HG03280 (cell line): Measurements from ENCODE around the gene B3GAT3.
"Not testable (repeated sequence)": the region's sequence is repeated elsewhere in the genome, so short reads cannot be mapped to it uniquely, and the experiment has no call there.

Experiments used
- ATAC-seq: cut with Tn5 transposase; IDR thresholded peaks from one replicate; pipeline ENCODE4 v1.9.1; 2021; ENCODE audit warnings: mild to moderate bottlenecking, moderate library complexity; ENCODE audit not compliant: unreplicated experiment

Gene B3GAT3

DNA sequence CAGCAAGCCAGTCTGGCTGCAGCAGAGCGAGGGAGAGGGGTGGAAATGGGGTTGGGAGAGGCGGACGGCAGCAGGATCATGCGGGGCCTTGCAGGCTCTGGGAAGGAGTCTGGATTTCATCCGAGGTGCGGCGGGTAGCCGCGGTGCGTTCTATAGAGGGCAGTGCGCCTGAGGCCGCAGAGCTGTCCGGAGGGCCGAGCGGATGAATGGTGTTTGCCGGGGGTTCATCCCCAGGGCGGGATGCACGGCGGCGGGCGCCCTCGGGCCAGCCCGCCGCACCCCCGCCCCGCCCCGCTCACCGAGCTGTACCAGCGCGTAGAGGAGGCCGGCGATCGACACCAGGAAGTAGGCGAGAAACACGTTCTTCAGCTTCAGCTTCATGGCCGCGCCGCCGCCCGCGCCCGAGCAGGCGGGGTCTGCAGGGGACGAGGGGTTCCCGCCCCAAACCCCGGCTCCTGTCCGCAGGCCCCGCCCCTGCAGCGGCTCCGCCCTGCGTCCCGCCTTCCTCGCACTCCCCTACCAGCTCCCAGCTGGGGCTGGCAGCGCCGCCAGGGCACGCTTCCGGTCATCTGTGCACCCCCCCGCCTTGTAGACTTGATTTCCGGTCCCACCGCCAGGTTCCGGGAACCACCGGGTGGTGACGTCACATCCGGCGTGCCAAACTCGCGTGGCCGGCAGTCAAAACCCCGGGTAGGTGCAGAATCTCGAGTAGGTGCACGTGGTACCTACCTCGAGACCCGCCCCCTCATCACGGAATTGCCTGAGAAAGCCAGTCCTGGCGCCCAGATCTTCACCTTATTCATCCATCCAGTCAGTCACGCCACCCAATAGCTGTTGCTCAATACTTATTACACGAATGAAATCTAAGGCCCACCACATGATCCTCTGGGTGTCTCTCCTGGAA, at the start of gene B3GAT3:
Gene B3GAT3, minus strand, starts transcription at position 420 of the 904 bp plus-strand sequence. Its CDS starts 39 bp downstream, at position 381.
- peak; percentile 94 for ATAC-seq

DNA sequence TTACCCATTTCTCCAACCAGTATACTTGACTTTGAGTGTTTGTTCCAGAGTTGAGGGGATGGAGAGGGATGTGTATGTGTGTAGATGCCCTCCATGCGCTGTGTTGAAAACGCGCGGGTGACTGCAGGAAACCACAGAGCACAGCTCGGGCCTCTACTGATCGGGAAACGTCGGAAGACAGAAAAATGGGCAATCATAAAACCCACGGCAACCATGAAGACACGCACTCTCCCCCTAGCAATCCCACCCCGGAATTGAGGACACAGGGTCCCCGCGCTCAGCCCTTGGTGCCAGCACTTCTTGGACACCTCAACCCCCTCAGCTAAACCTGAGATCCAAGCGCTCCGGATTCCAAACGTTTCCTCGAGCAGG, 49.4 kb upstream of the B3GAT3 start:
- ATAC-seq, result peak; percentile 22

DNA sequence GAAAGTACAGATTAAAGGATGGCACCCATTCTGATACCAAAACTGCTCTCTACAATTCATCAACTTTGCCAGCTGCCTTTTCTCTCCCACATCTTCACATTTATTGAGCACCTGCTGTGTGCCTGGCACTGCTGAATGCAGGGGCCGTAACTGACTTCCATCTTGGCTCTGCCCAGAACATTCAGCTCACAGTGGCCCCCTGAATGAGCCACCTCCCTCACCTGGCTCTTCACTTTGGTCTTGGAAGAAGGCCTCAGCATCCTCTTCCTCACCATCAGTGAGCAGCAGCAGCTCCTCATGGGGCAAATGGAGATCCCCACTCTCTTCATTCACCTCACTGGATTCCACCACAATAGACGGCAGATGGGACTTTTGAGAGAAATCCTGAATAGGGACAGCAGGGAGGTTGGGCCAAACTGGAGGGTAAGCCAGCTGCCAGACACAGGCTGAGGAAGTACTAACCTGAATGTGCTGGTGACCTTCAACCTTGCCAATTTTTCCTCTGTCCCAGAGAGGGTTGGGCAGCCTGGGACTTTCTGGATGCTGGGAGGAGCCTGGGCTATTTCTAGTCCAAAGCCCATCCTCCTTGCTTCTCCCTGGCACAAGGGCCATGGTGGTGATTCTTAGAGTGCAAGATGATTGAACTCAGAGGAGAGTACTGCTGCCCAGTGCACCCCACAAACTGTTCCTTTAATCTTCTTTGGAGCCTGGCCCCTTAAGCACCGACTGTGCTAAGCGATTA, 47.8 kb upstream of the B3GAT3 start:
- no peak for ATAC-seq

DNA sequence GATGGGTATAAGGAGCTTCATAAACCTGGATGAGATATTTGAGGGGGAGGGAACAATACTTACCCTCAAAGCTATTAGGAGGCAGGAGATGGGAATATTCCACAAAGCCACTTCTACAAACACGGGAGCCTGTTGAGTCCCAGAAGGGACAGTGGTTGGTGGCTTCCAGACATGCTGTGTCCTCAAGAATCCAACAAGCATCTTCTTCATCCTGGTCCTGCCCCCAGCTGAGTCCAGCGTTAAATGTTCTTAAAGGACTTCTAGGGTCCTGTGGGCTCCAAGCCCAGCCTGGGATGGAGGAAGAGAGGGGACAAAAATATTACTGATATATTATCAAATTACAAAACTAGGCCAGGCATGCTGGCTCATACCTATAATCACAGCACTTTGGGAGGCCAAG, 45.7 kb upstream of the B3GAT3 start:
- no peak for ATAC-seq

DNA sequence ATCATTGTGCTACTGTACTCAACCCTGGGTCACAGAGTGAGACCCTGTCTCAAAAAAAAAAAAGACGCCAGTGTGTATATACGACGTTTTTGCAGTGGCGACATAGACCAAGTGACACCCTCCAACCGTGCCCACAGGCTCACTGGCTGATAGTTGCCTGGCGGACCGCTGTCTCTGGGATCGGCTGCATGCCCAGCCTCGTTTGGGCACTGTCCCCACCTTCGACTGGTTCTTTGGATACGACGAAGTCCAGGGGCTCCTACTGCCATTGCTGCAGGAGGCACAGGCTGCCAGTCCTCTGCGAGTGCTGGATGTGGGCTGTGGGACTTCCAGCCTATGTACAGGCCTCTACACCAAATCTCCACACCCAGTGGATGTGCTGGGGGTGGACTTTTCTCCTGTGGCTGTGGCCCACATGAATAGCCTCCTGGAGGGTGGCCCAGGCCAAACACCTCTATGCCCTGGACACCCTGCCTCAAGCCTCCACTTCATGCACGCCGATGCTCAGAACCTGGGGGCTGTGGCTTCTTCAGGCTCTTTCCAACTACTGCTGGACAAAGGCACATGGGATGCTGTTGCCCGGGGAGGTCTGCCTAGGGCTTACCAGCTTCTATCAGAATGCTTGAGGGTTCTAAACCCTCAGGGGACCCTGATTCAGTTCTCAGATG, 44.6 kb upstream of the B3GAT3 start:
- no peak for ATAC-seq

DNA sequence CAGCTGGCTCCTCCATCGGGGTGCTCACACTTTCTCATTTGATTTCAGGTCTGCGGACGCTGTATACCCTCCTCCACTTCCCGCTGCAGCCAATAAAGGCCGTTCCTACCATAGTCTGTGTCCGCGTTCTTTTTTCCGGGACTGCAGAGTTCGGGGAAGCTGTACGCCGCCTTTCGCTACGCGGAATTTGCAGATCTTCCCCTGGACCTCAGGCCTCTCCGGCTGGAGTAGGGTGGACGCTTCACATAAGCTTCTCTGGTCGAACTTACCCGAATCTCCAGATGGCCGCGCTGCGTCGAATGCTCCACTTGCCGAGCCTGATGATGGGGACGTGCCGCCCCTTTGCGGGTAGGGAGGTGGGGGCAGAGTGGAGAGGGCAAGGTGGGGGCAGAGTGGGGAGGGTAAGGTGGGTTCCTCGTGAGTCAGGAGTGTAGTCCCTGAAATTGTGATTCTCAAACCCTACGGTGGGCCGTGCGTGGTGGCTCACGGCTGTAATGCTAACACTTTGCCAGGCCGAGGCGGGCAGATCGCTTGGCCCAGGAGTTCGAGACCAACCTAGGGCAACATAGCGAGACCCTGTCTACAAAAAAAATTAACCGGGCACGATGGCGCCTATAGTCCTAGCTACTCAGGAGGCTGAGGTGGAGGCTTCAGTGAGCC, 43.9 kb upstream of the B3GAT3 start:
- peak; percentile 7 for ATAC-seq

DNA sequence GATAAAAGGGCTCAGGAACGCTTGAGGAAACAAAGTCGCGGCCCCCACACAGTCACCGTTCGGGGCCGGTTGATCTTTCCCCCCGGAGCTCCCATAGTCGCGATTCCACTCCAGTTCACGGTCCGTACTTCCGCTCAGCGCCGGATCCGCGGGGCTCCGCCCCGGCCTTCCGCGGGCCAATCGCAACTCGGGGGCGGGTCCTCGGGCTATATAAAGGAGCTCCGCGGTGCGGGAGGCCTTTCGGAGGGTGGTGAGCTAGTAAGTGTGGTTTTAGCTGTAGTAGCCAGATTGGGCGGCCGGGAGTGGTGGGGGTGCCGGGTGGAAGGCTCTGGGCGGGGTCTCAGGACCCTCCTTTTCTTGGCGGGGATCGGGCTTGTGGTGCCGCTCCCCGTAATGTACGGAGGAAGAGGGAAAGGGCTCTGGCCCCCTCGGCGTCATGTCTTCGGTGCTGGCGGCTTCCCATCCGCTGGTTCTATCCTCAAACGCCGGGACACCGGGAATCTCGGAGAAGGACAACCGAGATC, 43.4 kb upstream of the B3GAT3 start, which contains the start of the genes C11orf98 and CSKMT:
Gene C11orf98, minus strand, starts transcription at position 136 of the 524 bp plus-strand sequence. Its CDS starts 41 bp downstream, at position 95.
Gene CSKMT, plus strand, starts transcription at position 238 of the 524 bp plus-strand sequence. CDS start 568 bp downstream, outside the sequence.
- ATAC-seq, result peak; percentile 90

DNA sequence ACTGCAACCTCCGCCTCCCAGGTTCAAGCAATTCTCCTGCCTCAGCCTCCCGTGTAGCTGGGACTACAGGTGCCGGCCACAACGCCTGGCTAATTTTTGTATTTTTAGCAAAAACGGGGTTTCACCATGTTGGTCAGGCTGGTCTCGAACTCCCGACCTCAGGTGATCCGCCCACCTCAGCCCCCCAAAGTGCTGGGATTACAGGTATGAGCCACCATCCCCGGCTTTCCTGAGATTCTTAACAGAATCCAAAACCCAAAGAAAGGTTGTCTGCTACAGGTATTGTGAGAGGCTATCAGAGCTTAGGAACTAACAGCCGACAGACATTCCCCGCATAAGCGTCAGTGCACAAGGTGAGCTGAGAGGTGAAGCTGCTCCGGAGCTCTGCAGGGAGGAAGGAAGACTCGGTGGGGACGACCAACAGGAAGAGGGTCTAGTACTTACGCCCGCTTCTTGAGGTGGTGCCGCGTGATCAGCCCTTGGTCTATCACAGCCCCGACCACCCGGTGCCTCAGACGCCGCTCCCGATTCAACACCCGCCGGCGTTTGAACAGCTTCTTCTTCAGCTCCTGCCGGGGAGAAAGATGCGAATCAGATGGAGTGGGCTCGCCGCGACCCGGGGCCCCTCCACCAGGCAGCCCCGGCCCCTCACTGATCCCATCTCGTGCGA, 42.8 kb upstream of the B3GAT3 start:
- ATAC-seq, result peak; percentile 31

DNA sequence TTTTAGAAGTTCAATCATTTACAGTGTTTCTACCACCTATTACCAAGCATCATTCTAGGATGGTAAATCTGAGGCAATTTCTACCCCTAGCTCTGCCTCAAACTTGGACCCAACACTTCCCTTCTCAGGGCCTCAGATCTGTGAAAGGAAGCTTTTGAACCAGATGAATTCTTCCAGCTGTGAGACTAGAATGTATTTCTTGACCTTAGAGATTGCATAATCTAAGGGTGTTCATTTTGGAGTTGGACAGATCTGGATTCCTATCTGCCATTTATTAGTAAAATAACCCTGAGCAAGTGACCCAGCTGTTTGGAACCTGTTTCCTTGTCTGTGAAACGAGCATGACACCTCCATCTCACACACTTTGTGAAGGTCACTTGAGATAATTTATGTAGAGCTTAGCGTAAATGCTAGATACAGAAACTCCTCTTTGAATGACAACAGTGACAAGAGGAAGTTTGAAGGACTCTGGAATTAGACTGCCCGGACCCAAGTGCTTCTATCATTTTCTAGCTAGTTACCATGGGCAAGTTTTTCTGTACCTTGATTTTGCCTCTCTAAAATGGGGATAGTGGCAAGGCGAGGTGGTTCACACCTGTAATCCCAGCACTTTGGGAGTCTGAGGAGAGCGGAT, 35.1 kb upstream of the B3GAT3 start:
- no peak for ATAC-seq

DNA sequence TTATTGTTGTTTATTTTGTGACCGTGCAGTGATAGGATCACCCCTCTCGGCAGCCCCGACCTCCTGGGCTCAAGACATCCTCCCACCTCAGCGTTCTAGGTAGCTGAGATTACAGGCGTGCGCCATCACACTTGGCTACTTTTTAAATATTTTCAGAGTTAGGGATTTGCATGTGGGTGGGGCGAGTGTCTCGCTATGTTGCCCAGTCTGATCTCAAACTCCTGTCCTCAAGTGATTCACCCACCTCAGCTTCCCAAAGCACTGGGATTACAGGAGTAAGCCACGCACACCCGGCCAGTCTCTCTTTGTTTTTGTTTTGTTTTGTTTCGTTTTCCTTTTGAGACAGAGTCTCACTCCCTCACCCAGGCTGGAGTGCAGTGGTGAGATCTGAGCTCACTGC, 32.5 kb upstream of the B3GAT3 start:
- ATAC-seq, result no peak

DNA sequence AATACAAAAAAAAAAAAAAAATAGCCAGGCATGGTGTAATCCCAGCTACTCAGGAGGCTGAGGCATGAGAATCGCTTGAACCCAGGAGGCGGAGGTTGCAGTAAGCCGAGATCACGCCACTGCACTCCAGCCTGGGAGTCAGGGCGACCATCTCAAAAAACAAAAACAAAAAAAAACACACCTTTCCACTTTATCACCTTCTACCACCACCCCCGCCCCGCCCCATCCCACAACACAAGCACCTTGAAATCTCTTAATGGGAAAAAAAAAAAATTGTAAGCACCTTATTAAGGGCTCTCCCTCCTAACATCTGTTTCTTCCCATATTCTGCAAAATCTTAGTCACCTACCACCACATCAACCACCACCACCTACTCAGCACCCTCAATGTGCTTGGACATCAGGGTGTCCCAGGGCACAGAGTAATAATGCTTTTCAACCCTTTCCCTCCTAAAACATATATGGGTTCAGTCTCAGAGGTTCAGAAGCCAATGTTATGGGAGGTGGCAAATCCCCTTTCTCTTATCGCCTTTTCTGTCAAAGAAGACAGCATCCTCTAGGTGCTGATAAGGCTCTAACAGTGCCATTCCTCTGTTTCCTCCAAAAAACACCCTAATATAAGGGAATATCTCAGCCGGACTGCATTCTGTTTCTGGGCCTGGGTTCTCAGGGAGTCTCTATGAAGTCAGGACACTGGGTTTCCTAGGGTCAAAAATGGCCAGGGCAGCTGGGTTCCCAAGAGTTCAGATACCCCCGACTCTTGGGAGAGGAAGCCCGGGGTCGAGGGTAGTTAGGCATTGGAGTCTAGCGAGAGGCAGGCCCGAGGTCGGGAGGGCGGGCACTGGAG, 30.6 kb upstream of the B3GAT3 start:
- no peak for ATAC-seq

DNA sequence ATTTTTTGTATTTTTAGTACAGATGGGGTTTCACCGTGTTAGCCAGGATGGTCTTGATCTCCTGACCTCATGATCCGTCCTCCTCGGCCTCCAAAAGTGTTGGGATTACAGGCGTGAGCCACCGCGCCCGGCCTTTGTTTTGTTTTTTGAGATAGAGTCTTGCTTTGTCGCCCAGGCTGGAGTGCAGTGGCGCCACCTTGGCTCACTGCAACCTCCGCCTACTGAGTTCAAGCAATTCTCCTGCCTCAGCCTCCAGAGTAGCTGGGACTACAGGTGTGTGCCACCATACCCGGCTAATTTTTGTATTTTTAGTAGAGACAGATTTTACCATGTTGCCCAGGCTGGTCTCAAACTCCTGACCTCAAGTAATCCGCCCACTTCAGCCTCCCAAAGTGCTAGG, 28.5 kb upstream of the B3GAT3 start:
- ATAC-seq, result not testable (repeated sequence)

DNA sequence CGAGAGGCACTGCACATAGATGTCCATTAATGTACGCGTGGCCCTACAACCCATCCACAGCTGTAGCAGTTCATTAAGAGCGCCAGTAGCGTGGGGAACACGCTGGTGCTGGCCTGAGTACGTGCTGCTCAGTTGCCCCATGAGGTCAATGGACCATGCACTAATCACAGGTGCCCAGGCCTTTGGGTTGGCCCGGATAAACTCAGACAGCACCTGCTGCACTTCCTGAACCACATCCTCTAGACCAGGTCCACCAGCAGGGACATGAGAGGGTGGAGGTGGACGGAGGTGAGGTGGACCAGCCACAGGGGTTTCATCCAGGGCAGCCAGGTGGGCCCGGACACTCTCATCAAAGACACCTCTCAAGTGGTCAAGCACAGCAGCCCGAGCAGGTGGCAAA, 27.7 kb upstream of the B3GAT3 start:
- no peak for ATAC-seq

DNA sequence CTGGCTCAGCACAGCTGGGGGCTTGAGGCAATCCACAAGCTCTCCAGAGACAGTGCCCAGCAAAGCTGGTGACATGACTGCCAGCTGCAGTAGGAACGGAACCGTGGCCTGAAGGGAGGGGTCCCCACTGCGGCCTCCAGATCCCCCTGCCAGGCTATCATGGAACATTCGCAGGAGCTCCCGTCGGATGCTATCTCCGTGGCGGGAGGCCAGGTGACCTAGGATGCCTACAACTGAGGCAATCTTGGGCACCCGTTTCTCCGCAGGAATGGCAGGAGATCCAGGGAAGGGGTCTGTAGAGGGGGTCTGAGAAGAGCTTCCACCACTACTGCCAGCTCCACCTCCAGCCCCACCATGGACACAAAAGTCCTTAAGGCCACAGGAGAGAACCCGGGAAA, 27.2 kb upstream of the B3GAT3 start:
- no peak for ATAC-seq

DNA sequence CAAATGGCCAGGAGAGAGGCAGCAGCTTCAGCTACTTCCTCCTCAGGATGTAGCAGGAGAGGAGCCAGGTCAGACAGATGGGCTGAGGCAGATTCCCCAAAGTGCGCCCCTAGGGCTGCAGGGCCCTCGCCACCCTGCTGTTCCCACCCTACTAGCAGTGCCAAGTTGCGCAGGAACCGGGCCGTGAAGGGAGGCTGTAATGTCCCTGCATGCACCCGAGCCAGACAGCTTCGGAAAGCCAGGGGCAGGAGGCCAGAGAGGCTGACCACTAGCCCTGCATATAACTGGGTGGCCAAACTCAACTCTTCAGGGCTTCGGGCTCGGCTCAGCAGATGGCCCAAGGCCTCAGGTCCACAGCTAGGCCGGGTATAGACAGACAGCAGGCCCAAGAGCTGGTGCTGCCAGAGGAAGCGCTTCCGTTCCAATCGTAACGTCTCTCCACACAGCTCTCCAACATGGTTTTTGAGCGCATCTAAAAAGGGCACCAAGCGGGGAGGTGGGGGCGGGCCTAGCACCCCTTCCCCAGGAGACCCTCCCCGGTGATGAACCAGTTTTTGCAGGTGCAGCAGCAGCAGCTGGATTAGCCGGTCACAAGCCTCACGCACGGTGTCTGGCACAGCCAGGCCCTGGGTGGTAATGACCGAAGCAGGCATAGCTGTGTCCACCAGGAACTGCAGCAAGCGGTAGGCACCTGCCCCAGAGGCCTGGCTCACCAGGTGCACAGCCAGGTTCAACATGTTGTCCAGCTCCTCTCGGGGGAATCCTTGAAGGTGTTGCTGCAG, 26.6 kb upstream of the B3GAT3 start:
- no peak for ATAC-seq

DNA sequence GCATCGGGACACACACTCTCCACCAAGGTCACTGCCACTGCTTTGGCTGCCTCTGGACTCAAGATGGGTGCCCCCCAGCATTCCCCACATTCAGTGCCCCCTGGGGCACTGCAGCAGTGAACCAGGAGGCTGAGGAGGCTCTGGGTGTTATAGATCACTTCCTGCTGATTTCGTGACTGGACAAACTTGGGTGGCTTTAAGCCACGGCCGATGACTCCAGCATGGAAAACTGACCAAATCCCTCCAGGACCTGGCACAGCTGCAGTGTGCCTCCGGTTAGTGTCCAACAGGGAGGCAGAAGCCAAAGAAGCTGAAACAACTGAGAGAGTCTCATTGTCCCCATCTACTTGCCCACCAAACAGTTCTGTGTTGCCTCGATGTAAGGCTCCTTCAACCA, 25.8 kb upstream of the B3GAT3 start:
- no peak for ATAC-seq

DNA sequence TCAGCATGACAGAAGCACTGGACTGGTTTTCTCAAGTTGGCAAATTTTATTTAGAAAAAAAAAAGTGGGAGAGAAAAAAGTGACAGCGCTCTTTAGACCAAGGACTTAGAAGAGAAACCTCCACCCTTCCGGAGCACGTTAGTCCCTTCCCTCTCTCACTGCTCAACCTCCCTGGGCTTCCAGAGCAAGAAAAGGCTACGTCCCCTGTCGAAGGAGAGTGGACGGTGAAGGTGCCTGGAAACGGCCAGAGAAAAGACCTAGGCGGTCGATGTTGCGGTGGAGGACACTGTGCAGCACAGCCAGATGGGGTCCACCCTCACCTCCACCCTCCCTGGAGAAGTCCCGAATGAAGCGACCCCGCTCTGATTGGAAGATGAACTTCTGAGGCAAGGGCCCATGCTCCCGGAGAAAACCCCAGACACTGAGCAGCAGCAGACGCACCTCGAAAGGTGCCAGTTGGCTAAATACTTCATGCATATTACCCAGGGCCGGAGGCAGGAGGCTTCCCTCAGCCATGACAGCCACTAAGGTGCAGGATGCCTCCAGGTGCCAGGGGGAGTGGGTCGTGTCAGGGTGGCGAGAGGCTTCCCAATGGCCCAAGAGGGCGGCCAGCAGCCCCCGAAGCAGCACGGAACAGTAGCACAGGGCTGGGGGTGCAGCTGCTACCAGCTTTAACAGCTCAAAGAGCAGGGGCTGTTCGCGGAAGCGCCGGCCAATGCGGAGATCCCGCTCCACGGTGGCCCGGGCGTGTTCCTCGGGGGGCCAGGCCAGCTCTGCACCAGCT, 25.2 kb upstream of the B3GAT3 start:
- no peak for ATAC-seq
